HFFc6 (cell line): Measurements from ENCODE around the gene ZNF497. TPM values are rescaled to one million over a fixed set of nuclear protein-coding genes. Genes with fewer than 3 reads are reported as not detected.

Experiments
- DNase-seq: peaks from one replicate; pipeline ENCODE4 v3.0.0-alpha.2; 2018
- H3K27ac Mint-ChIP-seq: 2 replicates; pipeline ENCODE4 v1.8.0; 2020; ENCODE audit warnings: mild to moderate bottlenecking, mixed read lengths
- H3K27me3 Mint-ChIP-seq: 2 replicates; pipeline ENCODE4 v1.8.0; 2021; ENCODE audit warnings: mild to moderate bottlenecking, moderate library complexity, mixed read lengths; ENCODE audit not compliant: insufficient read depth
- H3K36me3 Mint-ChIP-seq: 2 replicates; pipeline ENCODE4 v1.8.0; 2021; ENCODE audit warnings: low read depth, mixed read lengths
- H3K4me1 Mint-ChIP-seq: 2 replicates; pipeline ENCODE4 v1.8.0; 2020; ENCODE audit warnings: low read depth, mixed read lengths
- H3K4me3 Mint-ChIP-seq: 2 replicates; pipeline ENCODE4 v1.8.0; 2020; ENCODE audit warnings: mild to moderate bottlenecking, moderate library complexity, mixed read lengths
- H3K9me3 Mint-ChIP-seq: 2 replicates; pipeline ENCODE4 v1.8.0; 2020; ENCODE audit warnings: mild to moderate bottlenecking, mixed read lengths
- CTCF ChIP-seq: fragments of 200-600 bp; sonication (generic); IDR thresholded peaks from 2 replicates; pipeline ENCODE4 v1.5.0; 2021; ENCODE audit warnings: antibody characterized with exemption, mild to moderate bottlenecking
- total RNA-seq, 6 experiments: library from RNA; stranded (reverse); fragmentation: NEBNext Ultra II Directional; extraction: Animal tissue kit (Norgen Biotek cat#: 25700); gene quantifications; 2 replicates in 1 of 6; 3 replicates in 5 of 6; pipeline ENCODE4 v1.2.3, GENCODE V29; 2021

ZNF497 gene
- total RNA-seq, 6 experiments from 2014 or later = 0.16 to 0.35 (median 0.27) TPM

GRCh38 chr19:58395979-58396627 lies 33.6 kb upstream of the ZNF497 start:
- Mint-ChIP-seq H3K27me3 (peaks cover 7% of the 10 kb centered on the region; the same call in 1 of the 2 replicates), H3K4me3 (no peak overlapping the region), H3K27ac (peak overlapping the region; percentile 54; the same call in 1 of the 2 replicates), H3K36me3 (peaks cover 22% of the 10 kb centered on the region), H3K9me3 (no peaks in the 10 kb centered on the region), H3K4me1 (peaks cover 19% of the 10 kb centered on the region)
- TF ChIP-seq CTCF = no peak
- DNase-seq = no peak

- Mint-ChIP-seq H3K27ac (peak within 1 kb of the TSS; percentile 54), H3K4me3 (no peak within 1 kb of the TSS), H3K36me3 (peaks cover 28% of the 10 kb centered on the region), H3K4me1 (peaks cover 12% of the 10 kb centered on the region), H3K9me3 (no peaks in the 10 kb centered on the region), H3K27me3 (peaks cover 7% of the 10 kb centered on the region; the same call in 1 of the 2 replicates)
- no peak for DNase-seq
- no peak for TF ChIP-seq CTCF
These were observed 32.8 kb upstream of the ZNF497 start, which contains the start of gene RNF225 for GRCh38 chr19:58395220-58395978. Gene RNF225, plus strand, starts transcription at chr19:58395656. Its CDS starts 434 bp downstream, at chr19:58396090.

- Mint-ChIP-seq H3K27me3 (peaks cover 7% of the 10 kb centered on the region; the same call in 1 of the 2 replicates), H3K4me1 (0 out of 2 replicates have a peak, but pooled peaks cover 8% of the 10 kb centered on the region), H3K27ac (peak overlapping the region; percentile 43; the same call in 1 of the 2 replicates), H3K4me3 (no peak overlapping the region), H3K9me3 (no peaks in the 10 kb centered on the region), H3K36me3 (peaks cover 28% of the 10 kb centered on the region)
- TF ChIP-seq CTCF = no peak
- no peak for DNase-seq
These were observed 32.3 kb upstream of the ZNF497 start for GRCh38 chr19:58394821-58395219.

GRCh38 chr19:58393725-58394033 lies 31.1 kb upstream of the ZNF497 start:
- no peak for TF ChIP-seq CTCF
- H3K4me1 Mint-ChIP-seq = peaks cover 16% of the 10 kb centered on the region
- no peak overlapping the region for H3K4me3 Mint-ChIP-seq
- no peak overlapping the region for H3K27ac Mint-ChIP-seq
- peaks cover 7% of the 10 kb centered on the region; the same call in 1 of the 2 replicates for H3K27me3 Mint-ChIP-seq
- peaks cover 36% of the 10 kb centered on the region for H3K36me3 Mint-ChIP-seq
- no peaks in the 10 kb centered on the region for H3K9me3 Mint-ChIP-seq
- no peak for DNase-seq

- Mint-ChIP-seq H3K27ac (peak overlapping the region; percentile 31; the same call in 1 of the 2 replicates), H3K9me3 (no peaks in the 10 kb centered on the region), H3K36me3 (peaks cover 42% of the 10 kb centered on the region), H3K4me1 (peaks cover 22% of the 10 kb centered on the region), H3K4me3 (no peak overlapping the region), H3K27me3 (peaks cover 7% of the 10 kb centered on the region; the same call in 1 of the 2 replicates)
- no peak for DNase-seq
- TF ChIP-seq CTCF = no peak
These were observed 30.6 kb upstream of the ZNF497 start for GRCh38 chr19:58392945-58393724.
